H9 (cell line): ENCODE measurements around the gene APOH. TPM values are rescaled to one million over a fixed set of nuclear protein-coding genes. Genes with fewer than 3 reads are reported as not detected.

ENCODE experiments used
- DNase-seq: peaks from one replicate; pipeline ENCODE4 v3.0.0-alpha.2; 2017
- H2AFZ ChIP-seq: one replicate; pipeline ENCODE4 v1.6.1; 2013; ENCODE audit warnings: mild to moderate bottlenecking, low read length, control low read depth, moderate library complexity
- H2AK5ac ChIP-seq: 2 replicates; pipeline ENCODE4 v1.6.1; 2013; ENCODE audit warnings: low read length, control low read depth, mixed read lengths; ENCODE audit not compliant: insufficient read length
- H2BK120ac ChIP-seq: one replicate; pipeline ENCODE4 v1.6.1; 2013; ENCODE audit warnings: low read depth, mild to moderate bottlenecking, low read length, control low read depth, inconsistent platforms; ENCODE audit not compliant: poor library complexity, severe bottlenecking
- H2BK12ac ChIP-seq: 2 replicates; pipeline ENCODE4 v1.6.1; 2013; ENCODE audit warnings: low read length, control low read depth, mixed read lengths, low read depth; ENCODE audit not compliant: insufficient read length
- H2BK15ac ChIP-seq: 2 replicates; pipeline ENCODE4 v1.6.1; 2013; ENCODE audit warnings: low read depth, low read length, control low read depth
- H2BK20ac ChIP-seq: one replicate; pipeline ENCODE4 v1.6.1; 2013; ENCODE audit warnings: low read depth, mild to moderate bottlenecking, low read length, control low read depth, inconsistent platforms; ENCODE audit not compliant: poor library complexity, severe bottlenecking
- H2BK5ac ChIP-seq: 2 replicates; pipeline ENCODE4 v1.6.1; 2013; ENCODE audit warnings: low read length, control low read depth, mixed read lengths; ENCODE audit not compliant: insufficient read length
- H3K14ac ChIP-seq: 2 replicates; pipeline ENCODE4 v1.6.1; 2013; ENCODE audit warnings: low read length, control low read depth; ENCODE audit not compliant: insufficient read depth
- H3K18ac ChIP-seq: 2 replicates; pipeline ENCODE4 v1.6.1; 2013; ENCODE audit warnings: low read depth, mild to moderate bottlenecking, mixed read lengths, low read length, control low read depth; ENCODE audit not compliant: insufficient read length
- H3K23ac ChIP-seq: 2 replicates; pipeline ENCODE4 v1.6.1; 2013; ENCODE audit warnings: low read length, control low read depth, mixed read lengths, low read depth; ENCODE audit not compliant: insufficient read length
- H3K23me2 ChIP-seq: 2 replicates; pipeline ENCODE4 v1.6.1; 2013; ENCODE audit warnings: low read depth, mild to moderate bottlenecking, mixed read lengths, low read length, control low read depth; ENCODE audit not compliant: insufficient read length, poor library complexity, severe bottlenecking
- H3K27ac ChIP-seq: 2 replicates; pipeline ENCODE4 v1.5.1; 2013; ENCODE audit warnings: low read length, control low read depth, mixed read lengths, low read depth; ENCODE audit not compliant: insufficient read length
- H3K27me3 ChIP-seq: 2 replicates; pipeline ENCODE4 v1.6.1; 2013; ENCODE audit warnings: low read length, control low read depth, inconsistent platforms; ENCODE audit not compliant: insufficient read depth
- H3K4ac ChIP-seq: 2 replicates; pipeline ENCODE4 v1.6.1; 2013; ENCODE audit warnings: low read depth, mild to moderate bottlenecking, control low read depth, inconsistent platforms, low read length, moderate library complexity
- H3K4me1 ChIP-seq: 2 replicates; pipeline ENCODE4 v1.6.1; 2013; ENCODE audit warnings: low read length, control low read depth, inconsistent platforms; ENCODE audit not compliant: insufficient read depth
- H3K4me2 ChIP-seq: 2 replicates; pipeline ENCODE4 v1.6.1; 2013; ENCODE audit warnings: low read length, control low read depth, mixed read lengths; ENCODE audit not compliant: insufficient read length, insufficient read depth
- H3K56ac ChIP-seq: 2 replicates; pipeline ENCODE4 v1.6.1; 2013; ENCODE audit warnings: low read depth, mild to moderate bottlenecking, mixed read lengths, low read length, control low read depth; ENCODE audit not compliant: insufficient read length
- H3K79me1 ChIP-seq: 2 replicates; pipeline ENCODE4 v1.6.1; 2013; ENCODE audit warnings: low read depth, mild to moderate bottlenecking, moderate library complexity, low read length, control low read depth, inconsistent platforms; ENCODE audit not compliant: insufficient read depth, poor library complexity, severe bottlenecking
- H3K79me2 ChIP-seq: 2 replicates; pipeline ENCODE4 v1.6.1; 2013; ENCODE audit warnings: low read length, control low read depth, inconsistent platforms; ENCODE audit not compliant: insufficient read depth
- H3K9ac ChIP-seq: 2 replicates; pipeline ENCODE4 v1.6.1; 2013; ENCODE audit warnings: low read length, control low read depth, mixed read lengths; ENCODE audit not compliant: insufficient read length; ENCODE audit errors: extremely low read depth
- H3K9me3 ChIP-seq: one replicate; pipeline ENCODE4 v1.6.1; 2013; ENCODE audit warnings: low read depth, low read length, inconsistent platforms; ENCODE audit not compliant: control insufficient read depth
- H3T11ph ChIP-seq: one replicate; pipeline ENCODE4 v1.6.1; 2013; ENCODE audit warnings: mild to moderate bottlenecking, low read length, control low read depth, inconsistent platforms
- H4K20me1 ChIP-seq: one replicate; pipeline ENCODE4 v1.6.1; 2013; ENCODE audit not compliant: control insufficient read depth, insufficient read length, insufficient read depth
- H4K5ac ChIP-seq: 2 replicates; pipeline ENCODE4 v1.6.1; 2013; ENCODE audit warnings: low read depth, mild to moderate bottlenecking, mixed read lengths, low read length, control low read depth; ENCODE audit not compliant: insufficient read length
- H4K8ac ChIP-seq: replicated peaks from 2 replicates; pipeline ENCODE4 v1.6.1; 2013; ENCODE audit warnings: low read length, control low read depth, mixed read lengths, low read depth; ENCODE audit not compliant: insufficient read length
- H4K91ac ChIP-seq: 2 replicates; pipeline ENCODE4 v1.6.1; 2013; ENCODE audit warnings: low read depth, mild to moderate bottlenecking, moderate library complexity, mixed read lengths, low read length, control low read depth; ENCODE audit not compliant: insufficient read length
- H3K27ac Mint-ChIP-seq, 3 experiments: 2 replicates in 2 of 3; 3 replicates in 1 of 3; pipeline ENCODE4 v1.8.0; 2020 to 2021; ENCODE audit warnings: mixed read lengths in 3 of 3, mild to moderate bottlenecking in 1 of 3, moderate library complexity in 1 of 3
- H3K27me3 Mint-ChIP-seq: 2 replicates; pipeline ENCODE4 v1.8.0; 2021; ENCODE audit warnings: low read depth, mild to moderate bottlenecking, moderate library complexity, mixed read lengths
- H3K36me3 Mint-ChIP-seq, 3 experiments: 2 replicates in 2 of 3; 3 replicates in 1 of 3; pipeline ENCODE4 v1.8.0; 2020 to 2021; ENCODE audit warnings: low read depth in 3 of 3, mixed read lengths in 3 of 3; ENCODE audit not compliant: insufficient read depth in 1 of 3
- H3K4me1 Mint-ChIP-seq, 2 experiments: 2 replicates each; pipeline ENCODE4 v1.8.0; 2020; ENCODE audit warnings: mixed read lengths in 2 of 2
- H3K4me3 Mint-ChIP-seq, 2 experiments: 2 replicates in 1 of 2; 3 replicates in 1 of 2; pipeline ENCODE4 v1.8.0; 2020 to 2021; ENCODE audit warnings: mild to moderate bottlenecking in 2 of 2, mixed read lengths in 2 of 2, moderate library complexity in 1 of 2
- H3K9me3 Mint-ChIP-seq, 2 experiments: 2 replicates in 1 of 2; 3 replicates in 1 of 2; pipeline ENCODE4 v1.8.0; 2020; ENCODE audit warnings: mild to moderate bottlenecking in 2 of 2, mixed read lengths in 2 of 2, moderate library complexity in 1 of 2
- CTCF ChIP-seq: fragments of 200-600 bp; sonication (generic); conservative IDR thresholded peaks from 3 replicates; pipeline ENCODE4 v1.8.0; 2021; ENCODE audit warnings: antibody characterized with exemption, mild to moderate bottlenecking
- WGBS: extraction: QIAGEN DNeasy Blood & Tissue Kit; methylation state at CpG from one replicate; pipeline ENCODE4 v1.1.7; 2013; ENCODE audit warnings: missing lambda C conversion rate, low lambda C conversion rate, mixed read lengths; ENCODE audit not compliant: insufficient read length; ENCODE audit errors: extremely low coverage; 5-methylcytosine and 5-hydroxymethylcytosine counted together
- total RNA-seq: library from RNA; stranded (reverse); gene quantifications from 2 replicates; pipeline ENCODE4 v1.2.1, GENCODE V29; 2021

The APOH gene
- total RNA-seq, 1 experiment from 2014 or later, result not detected

GRCh38 chr17:66220079-66220835 lies 9.0 kb downstream of the APOH start:
- H3K27me3 ChIP-seq, result no peaks in the 10 kb centered on the region
- no peak overlapping the region for H2AK5ac ChIP-seq
- Mint-ChIP-seq H3K9me3 (no peaks in the 10 kb centered on the region), H3K27me3 (no peaks in the 10 kb centered on the region; the same call in 1 of the 2 replicates), H3K27ac (peak overlapping the region in 1 of 3 experiments; percentile 17; a peak in 1 of 7 replicates), H3K4me3 (no peak overlapping the region), H3K36me3 (no peaks in the 10 kb centered on the region), H3K4me1 (peaks cover 1 to 2% of the 10 kb centered on the region in 2 experiments; a peak in 2 of 4 replicates)
- no peak overlapping the region for H3T11ph ChIP-seq
- H3K79me1 ChIP-seq, result no peaks in the 10 kb centered on the region
- no peak overlapping the region for H3K56ac ChIP-seq
- TF ChIP-seq CTCF, result no peak
- no peak overlapping the region for H3K18ac ChIP-seq
- no peak overlapping the region for H2BK12ac ChIP-seq
- H3K4me2 ChIP-seq, result no peak overlapping the region
- no peak overlapping the region for H3K23ac ChIP-seq
- H3K27ac ChIP-seq, result no peak overlapping the region
- no peak overlapping the region for H2BK15ac ChIP-seq
- H3K79me2 ChIP-seq, result no peaks in the 10 kb centered on the region
- H3K23me2 ChIP-seq, result no peaks in the 10 kb centered on the region
- no peak overlapping the region for H3K4ac ChIP-seq
- no peak overlapping the region for H2BK120ac ChIP-seq
- no peaks in the 10 kb centered on the region for H4K20me1 ChIP-seq
- H2BK5ac ChIP-seq, result no peak overlapping the region
- peak overlapping the region; percentile 83 for H2BK20ac ChIP-seq
- WGBS, result no CpG with 5 or more reads among the region's 8 CpGs
- no peaks in the 10 kb centered on the region for H3K4me1 ChIP-seq
- no peak overlapping the region for H3K9ac ChIP-seq
- H2AFZ ChIP-seq, result no peak overlapping the region
- H4K8ac ChIP-seq, result no peak overlapping the region
- DNase-seq, result no peak
- no peaks in the 10 kb centered on the region for H3K9me3 ChIP-seq
- H4K91ac ChIP-seq, result no peak overlapping the region
- H3K14ac ChIP-seq, result no peak overlapping the region
- H4K5ac ChIP-seq, result no peak overlapping the region
